ENCODE data around the gene MILR1. TPM values are rescaled to one million over a fixed set of nuclear protein-coding genes. Genes with fewer than 3 reads are reported as not detected.

MILR1 gene
- total RNA-seq, 1 donor from 2014 or later = not detected

DNA sequence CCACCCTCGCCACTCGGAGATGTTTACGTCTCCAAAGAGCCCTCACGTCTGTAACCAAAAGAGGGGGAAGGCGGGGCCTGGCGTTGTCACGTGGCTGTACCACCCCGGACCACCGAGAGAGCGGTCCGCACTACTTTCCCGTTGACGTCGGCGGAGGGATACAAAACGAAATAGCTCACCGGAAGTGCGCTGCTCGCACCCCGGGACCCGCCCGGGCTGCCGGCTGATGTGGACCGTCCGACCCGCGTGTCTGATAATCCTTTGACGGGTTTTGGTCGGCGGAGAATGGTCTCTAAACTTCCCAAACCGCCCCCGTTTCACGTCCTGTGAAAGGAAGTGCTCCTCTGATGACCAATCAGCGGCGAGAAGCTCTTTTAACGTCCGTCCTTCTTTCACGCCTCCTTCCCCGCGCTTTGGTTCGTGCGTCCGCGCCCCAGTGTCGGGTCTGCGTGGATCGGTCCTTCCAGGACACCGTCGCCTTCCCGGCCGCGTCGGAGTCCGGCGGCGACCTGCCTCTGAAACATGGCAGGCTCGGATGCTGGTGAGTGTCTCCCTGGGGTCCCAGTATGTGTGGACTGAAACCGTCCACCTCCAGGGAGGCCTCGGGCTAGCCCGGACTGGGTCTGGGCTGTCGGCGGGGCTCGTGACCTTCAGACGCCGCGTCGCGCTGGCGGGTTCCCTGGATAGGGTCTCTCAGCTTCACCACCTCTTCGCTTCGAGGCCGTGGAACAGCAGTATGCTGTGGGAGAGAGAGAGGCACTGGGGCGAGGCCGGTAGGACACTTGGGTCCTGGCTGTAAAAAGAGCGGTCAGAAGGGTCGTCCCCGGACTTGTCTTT lies 57.9 kb downstream of the MILR1 start, which contains the start of gene CEP95:
TSS of gene CEP95 (plus strand) at position 402 of the 837 bp plus-strand sequence. CDS start at position 523, 121 bp downstream.
- peak; percentile 99 for DNase-seq (ENCODE audit: extremely low spot score, unreplicated experiment)
- Mint-ChIP-seq H3K27me3 (ENCODE audit: unreplicated experiment) (no peaks in the 10 kb centered on the region), H3K4me1 (ENCODE audit: unreplicated experiment) (peaks cover 38% of the 10 kb centered on the region), H3K4me3 (ENCODE audit: unreplicated experiment) (peak within 1 kb of the TSS; percentile 100), H3K36me3 (ENCODE audit: unreplicated experiment) (peaks cover 54% of the 10 kb centered on the region), H3K9me3 (ENCODE audit: unreplicated experiment) (no peaks in the 10 kb centered on the region), H3K27ac (ENCODE audit: unreplicated experiment) (peak within 1 kb of the TSS; percentile 100)
- TF ChIP-seq, protein P1, sequence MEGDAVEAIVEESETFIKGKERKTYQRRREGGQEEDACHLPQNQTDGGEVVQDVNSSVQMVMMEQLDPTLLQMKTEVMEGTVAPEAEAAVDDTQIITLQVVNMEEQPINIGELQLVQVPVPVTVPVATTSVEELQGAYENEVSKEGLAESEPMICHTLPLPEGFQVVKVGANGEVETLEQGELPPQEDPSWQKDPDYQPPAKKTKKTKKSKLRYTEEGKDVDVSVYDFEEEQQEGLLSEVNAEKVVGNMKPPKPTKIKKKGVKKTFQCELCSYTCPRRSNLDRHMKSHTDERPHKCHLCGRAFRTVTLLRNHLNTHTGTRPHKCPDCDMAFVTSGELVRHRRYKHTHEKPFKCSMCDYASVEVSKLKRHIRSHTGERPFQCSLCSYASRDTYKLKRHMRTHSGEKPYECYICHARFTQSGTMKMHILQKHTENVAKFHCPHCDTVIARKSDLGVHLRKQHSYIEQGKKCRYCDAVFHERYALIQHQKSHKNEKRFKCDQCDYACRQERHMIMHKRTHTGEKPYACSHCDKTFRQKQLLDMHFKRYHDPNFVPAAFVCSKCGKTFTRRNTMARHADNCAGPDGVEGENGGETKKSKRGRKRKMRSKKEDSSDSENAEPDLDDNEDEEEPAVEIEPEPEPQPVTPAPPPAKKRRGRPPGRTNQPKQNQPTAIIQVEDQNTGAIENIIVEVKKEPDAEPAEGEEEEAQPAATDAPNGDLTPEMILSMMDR (IDR thresholded peaks at IDR 0.05) = no peak

DNA sequence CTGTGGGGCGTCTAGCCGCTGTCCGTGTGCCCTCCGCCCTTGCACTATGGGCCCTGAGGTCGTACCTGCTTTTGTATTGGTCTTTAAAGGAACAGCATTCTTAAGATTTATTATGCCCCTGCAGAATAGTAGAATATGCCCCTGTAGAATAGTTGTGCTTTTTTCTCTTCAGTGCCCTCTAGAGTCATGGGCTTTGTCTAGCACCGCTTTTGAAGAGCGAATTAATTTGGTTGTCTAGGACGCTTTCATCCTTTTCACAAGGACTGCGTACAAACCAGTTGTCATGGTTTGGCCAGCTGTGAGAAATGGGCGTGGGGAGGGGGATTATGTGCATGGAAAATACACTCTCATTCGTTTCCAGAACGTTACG lies 58.5 kb downstream of the MILR1 start:
- TF ChIP-seq, protein P1 (IDR thresholded peaks at IDR 0.05) = peak; percentile 54
- Mint-ChIP-seq H3K4me3 (ENCODE audit: unreplicated experiment) (peak overlapping the region; percentile 100), H3K27ac (ENCODE audit: unreplicated experiment) (peak overlapping the region; percentile 100), H3K9me3 (ENCODE audit: unreplicated experiment) (no peaks in the 10 kb centered on the region), H3K27me3 (ENCODE audit: unreplicated experiment) (no peaks in the 10 kb centered on the region), H3K4me1 (ENCODE audit: unreplicated experiment) (peaks cover 32% of the 10 kb centered on the region), H3K36me3 (ENCODE audit: unreplicated experiment) (peaks cover 52% of the 10 kb centered on the region)
- no peak for DNase-seq (ENCODE audit: extremely low spot score, unreplicated experiment)

DNA sequence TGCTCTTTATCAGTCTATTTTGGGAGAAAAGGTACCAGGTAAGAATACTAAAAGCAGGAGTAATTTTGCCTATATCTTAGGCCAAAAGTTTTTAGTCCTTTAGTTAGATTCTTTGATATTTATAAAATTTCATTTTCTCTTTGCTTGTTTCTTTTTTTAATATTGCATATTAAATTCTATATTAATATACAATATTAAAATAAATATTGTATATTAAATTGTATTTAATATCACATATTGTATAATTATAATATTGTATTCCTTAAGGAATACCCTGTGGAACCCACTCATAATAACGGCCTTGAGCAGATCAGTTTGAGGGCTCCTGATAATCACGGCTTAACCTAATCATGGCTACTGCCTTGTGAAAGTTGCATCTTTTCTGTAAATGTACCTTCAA lies 59.8 kb downstream of the MILR1 start:
- Mint-ChIP-seq H3K36me3 (ENCODE audit: unreplicated experiment) (peaks cover 45% of the 10 kb centered on the region), H3K27ac (ENCODE audit: unreplicated experiment) (no peak overlapping the region), H3K9me3 (ENCODE audit: unreplicated experiment) (no peaks in the 10 kb centered on the region)

DNA sequence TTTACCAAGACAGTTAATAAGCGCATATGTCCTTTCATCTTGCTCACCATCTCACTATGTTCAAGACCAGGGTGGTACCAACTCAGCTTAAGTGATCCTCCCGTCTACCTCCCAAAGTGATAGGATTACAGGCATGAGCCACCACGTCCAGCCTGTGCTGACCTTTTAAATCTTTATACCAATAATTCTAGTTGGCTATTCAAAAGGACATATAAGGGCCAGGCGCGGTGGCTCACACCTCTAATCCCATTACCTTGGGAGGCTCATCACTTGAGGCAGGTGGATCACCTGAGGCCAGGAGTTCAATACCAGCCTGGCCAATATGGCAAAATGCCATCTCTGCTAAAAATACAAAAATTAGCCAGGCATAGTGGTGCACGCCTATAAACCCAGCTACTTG lies 60.3 kb downstream of the MILR1 start:
- Mint-ChIP-seq H3K27me3 (ENCODE audit: unreplicated experiment) (no peaks in the 10 kb centered on the region), H3K4me3 (ENCODE audit: unreplicated experiment) (no peak overlapping the region), H3K36me3 (ENCODE audit: unreplicated experiment) (peaks cover 44% of the 10 kb centered on the region), H3K9me3 (ENCODE audit: unreplicated experiment) (no peaks in the 10 kb centered on the region), H3K4me1 (ENCODE audit: unreplicated experiment) (peaks cover 15% of the 10 kb centered on the region), H3K27ac (ENCODE audit: unreplicated experiment) (no peak overlapping the region)
- no peak for DNase-seq (ENCODE audit: extremely low spot score, unreplicated experiment)
- TF ChIP-seq, protein P1 (IDR thresholded peaks at IDR 0.05) = no peak

More for the DNA sequence above, 59.8 kb downstream of the MILR1 start:
- H3K4me1 Mint-ChIP-seq (ENCODE audit: unreplicated experiment) = peaks cover 20% of the 10 kb centered on the region
- DNase-seq (ENCODE audit: extremely low spot score, unreplicated experiment) = no peak
- no peaks in the 10 kb centered on the region for H3K27me3 Mint-ChIP-seq (ENCODE audit: unreplicated experiment)
- TF ChIP-seq, protein P1 (IDR thresholded peaks at IDR 0.05) = no peak
- H3K4me3 Mint-ChIP-seq (ENCODE audit: unreplicated experiment) = peak overlapping the region; percentile 100

DNA sequence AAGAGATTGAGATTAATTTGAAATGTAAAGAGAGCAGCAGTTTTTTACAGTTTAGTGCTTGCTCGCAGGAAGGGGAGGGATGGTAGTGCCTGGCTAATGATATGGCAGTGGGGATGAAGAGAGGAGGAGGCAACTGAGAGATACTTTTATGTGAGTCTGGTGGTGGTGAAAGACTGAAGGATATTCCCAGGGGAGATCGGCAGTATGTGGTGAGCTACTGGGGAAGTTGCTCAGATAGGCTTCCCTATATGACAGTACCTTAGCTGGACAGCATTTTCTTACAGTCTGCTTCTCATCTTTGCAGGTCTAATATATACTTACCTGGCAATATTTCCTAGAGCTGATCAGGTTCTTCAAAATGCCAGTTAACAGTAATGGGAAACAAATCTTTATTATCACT lies 66.5 kb downstream of the MILR1 start:
- TF ChIP-seq, protein P1 (IDR thresholded peaks at IDR 0.05) = no peak
- peaks cover 61% of the 10 kb centered on the region for H3K36me3 Mint-ChIP-seq (ENCODE audit: unreplicated experiment)
- no peaks in the 10 kb centered on the region for H3K27me3 Mint-ChIP-seq (ENCODE audit: unreplicated experiment)
- no peak overlapping the region for H3K27ac Mint-ChIP-seq (ENCODE audit: unreplicated experiment)
- H3K4me3 Mint-ChIP-seq (ENCODE audit: unreplicated experiment) = no peak overlapping the region
- no peaks in the 10 kb centered on the region for H3K4me1 Mint-ChIP-seq (ENCODE audit: unreplicated experiment)
- DNase-seq (ENCODE audit: extremely low spot score, unreplicated experiment) = no peak
- no peaks in the 10 kb centered on the region for H3K9me3 Mint-ChIP-seq (ENCODE audit: unreplicated experiment)
